Tracheal epithelial cell (primary cell): Measurements from ENCODE around the gene MPV17. TPM values are rescaled to one million over a fixed set of nuclear protein-coding genes. Genes with fewer than 3 reads are reported as not detected.

ENCODE experiments used
- total RNA-seq: library from RNA; depleted of rRNA; stranded (reverse); fragments of >200 nt; gene quantifications from 2 replicates; pipeline ENCODE4 v1.2.1, GENCODE V29; 2014

The MPV17 gene
- 33.3 and 52.4 TPM in 2 replicates for total RNA-seq

DNA sequence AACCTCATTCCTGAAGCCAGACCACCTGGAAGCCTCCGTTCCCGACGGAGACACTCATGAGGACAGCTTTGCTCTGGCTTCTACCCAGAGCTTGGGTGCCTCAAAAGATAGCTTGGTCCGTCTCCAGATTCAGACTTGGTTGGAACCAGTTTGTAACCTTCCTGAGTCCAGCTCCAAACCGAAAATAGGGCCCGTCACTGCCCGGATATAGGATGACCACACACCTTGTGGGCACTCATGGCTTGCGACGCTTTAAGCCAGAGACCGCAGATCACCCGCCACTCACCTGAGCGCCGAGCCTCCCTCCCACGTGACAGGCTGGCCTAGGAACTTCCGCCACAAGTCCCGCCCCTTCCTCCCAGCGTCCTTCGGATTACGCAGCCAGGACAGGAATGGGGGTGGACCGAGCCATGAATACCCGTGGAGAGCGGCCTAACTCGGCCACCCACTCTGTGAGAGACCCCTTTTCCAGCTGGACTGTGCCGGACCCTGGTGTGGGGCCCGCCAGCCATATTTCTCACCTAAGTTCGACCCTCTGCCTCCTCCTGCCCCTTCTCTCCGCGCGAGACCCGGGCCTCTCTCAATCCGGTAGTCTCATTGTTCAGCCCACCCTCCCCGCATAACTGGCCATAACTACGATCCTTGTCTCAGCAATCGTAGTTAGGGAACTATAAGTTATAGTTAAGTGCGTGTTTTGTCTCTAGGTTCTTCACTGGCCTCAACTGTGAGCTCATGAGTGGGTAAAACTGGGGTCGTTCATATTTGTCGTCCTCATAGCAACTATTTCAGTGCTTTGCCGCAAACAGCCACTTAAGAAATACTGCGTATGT, at the start of gene MPV17:
TSS of gene MPV17 (minus strand) at position 332 of the 830 bp plus-strand sequence. CDS start 580 bp downstream, outside the sequence.

DNA sequence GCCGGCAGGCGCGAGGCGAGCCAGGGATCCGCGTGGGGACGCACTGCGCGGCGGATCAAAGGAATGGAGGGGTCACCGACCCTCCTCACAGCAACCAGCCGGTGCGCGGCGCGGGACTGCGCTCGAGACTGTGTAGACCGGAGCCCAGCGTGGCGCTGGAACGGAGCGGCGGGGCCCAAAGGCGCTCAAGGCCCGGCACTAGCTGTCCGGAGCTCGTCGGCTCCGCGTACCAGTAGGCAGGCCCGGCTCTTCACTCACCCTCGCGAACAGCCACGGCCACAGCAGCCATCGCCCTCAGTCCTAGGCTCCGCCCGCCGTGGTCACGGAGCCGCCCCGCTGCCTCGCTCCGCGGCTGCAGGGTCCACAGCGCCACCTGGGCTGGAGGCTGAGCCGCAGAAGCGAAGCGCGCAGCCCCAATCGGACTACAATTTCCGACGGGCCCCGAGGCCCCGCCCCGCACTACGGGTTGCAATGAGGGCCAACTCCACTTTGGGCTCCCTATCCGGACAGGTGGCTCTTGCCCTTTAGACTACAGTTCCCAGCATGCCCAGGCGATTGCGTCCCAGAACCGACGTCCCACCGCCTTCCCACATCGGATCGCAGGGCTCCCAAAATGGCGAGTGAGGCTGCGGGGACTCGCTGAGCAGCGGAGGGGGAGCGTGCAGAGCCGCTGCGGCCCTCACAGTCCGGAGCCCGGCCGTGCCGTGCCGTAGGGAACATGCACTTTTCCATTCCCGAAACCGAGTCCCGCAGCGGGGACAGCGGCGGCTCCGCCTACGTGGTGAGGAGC, 47.3 kb upstream of the MPV17 start, which contains the start of the genes EIF2B4 and SNX17:
TSS of gene EIF2B4 (minus strand) at position 313 of the 790 bp plus-strand sequence. CDS start at position 289, 24 bp downstream.
TSS of gene SNX17 (plus strand) at position 591 of the 790 bp plus-strand sequence. CDS start at position 719, 128 bp downstream.

GRCh38 chr2:27356382-27357181, 33.7 kb upstream of the MPV17 start, which contains the start of gene GTF3C2:
Gene GTF3C2 (minus strand): TSS chr2:27356764. CDS start chr2:27343554, 13,210 bp downstream.

GRCh38 chr2:27308359-27308881, 14.5 kb downstream of the MPV17 start, which contains the start of gene UCN:
Gene UCN (minus strand): TSS chr2:27308445. CDS start chr2:27307895, 550 bp downstream.

DNA sequence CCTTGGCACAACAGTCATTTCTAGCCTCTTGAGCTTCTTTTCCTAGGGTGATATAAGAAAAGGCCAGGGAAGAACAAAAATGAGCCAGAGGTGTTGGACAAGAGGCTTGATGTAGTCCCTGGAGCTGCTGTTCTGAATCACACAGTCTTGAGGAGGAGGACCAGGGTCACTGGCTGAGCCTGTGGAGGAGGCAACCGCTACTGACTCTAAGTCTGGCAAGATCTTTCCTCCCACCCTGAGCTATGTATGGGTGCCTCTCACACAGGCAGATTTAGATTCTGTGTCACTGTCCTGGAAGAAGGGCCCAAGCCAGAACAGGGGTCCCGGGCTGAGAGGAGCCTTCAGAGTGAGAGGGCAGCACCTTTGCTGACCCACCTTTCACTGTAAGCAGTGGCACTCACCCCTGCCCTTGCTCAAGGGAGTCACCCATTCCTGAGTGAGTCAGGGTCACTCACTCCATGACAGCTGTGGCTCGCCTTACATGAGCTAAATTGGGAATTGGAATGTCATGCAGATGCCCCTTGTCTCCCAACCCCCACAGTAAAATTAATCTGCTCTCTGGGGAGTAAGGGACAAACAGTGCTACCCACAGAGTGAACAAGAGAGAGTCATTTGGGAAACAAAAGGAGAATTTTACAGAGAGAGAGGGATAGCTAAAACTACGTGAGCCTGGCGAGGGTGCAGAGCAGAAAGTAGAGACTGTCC, 40.9 kb downstream of the MPV17 start, which contains the start of gene TRIM54:
TSS of gene TRIM54 (plus strand) at position 575 of the 705 bp plus-strand sequence. CDS start 303 bp downstream, outside the sequence.

DNA sequence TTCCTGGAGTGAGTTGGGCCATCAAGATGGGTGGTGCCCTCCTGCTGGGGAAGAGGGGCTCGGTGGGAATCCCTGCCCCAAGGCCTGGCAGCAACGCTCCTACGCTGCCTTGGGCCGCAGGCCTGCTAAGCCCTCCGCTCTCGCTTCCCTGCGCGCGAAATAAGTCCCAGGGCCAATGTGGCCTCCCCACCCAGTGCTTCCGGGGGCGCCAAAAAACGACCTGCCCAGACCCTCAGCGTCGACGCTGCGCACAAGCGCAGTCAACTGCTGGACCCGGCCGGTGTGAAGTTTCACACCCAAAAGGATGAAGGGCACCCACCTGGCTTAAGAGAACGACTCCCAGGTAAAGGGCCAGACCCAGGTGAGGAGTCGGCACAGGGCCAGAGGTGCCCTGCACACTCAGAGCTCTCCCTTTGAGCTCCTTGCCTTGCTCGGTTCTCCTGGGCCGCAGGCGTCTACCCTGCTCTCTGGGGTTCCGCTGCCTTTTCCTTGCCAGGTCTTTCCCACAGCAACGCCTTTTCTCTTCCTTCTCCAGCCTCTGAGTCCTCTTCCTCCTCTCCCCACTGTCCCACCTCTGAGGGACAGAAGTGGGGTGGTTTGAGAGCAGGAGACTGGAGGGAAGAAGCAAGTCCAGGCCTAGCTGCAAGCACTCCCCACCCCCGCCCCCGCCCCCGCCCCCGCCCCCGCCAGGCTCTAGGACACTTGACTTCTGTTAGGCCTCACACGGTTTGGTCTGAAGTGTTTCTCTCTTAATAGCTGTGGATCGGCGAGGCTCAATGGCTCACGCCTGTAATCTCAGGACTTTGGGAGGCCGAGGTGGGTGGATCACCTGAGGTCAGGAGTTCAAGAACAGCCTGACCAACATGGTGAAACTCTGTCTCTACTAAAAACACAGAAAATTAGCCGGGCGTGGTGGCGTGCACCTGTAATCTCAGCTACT, 47.4 kb downstream of the MPV17 start, which contains the start of gene DNAJC5G:
TSS of gene DNAJC5G (plus strand) at position 223 of the 940 bp plus-strand sequence. CDS start 1,296 bp downstream, outside the sequence.

DNA sequence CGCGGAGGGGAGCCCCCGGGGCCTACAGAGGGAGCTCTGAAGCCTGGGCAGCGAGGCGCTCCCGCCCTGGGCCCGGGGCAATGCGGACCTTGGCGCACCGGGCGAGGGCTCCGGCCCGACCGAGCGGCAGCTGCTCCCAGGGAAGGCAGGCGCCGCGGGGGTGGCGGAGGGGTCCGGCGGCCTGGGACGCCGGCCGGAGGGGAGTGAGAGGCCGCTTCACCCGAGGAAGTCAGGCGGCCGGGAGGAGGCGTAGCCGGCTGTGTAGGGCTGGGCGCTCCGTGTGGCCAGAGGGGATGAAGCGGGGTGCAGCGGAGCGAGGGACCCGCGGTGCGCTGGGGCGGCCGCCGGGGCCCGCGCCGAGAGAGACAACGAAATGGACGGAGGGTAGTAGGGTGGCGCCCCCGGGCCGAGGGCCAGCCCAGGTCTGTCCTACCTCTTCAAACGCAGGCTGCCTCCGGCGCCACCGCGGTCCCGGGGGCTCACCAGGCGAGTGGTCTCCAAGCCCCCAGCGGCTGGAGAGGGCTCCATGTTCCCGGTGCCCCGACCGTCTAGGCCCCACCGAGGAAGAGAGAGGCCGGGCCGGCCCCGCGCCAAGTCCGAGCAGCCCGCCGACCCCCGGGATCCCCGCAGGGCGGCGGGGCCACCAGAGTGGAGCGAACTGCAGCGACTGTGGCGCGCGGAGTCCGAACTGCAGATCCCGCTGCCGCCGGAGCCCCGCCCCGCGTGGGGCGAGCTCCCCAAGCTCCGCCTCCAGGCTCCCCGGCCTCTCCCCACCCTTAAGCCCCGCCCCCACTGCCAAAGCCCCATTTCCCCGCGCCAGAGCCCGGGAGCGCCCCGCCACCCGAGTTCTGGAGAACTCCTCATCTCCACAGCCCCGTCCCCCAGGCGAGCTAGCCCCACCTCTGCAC, 60.3 kb downstream of the MPV17 start, which contains the start of gene SLC30A3:
TSS of gene SLC30A3 (minus strand) at position 669 of the 908 bp plus-strand sequence. CDS start at position 528, 141 bp downstream.

Other genes with a start within 250 kb of the MPV17 start
- gene EMILIN1, start 244.5 kb downstream of the MPV17 start, total RNA-seq, result 0.21 and 0.24 TPM in 2 replicates
- 0.85 and 1.7 TPM in 2 replicates for gene KHK, start 236.3 kb downstream of the MPV17 start, total RNA-seq
- 8.7 TPM in 1 of 2 replicates, not detected in the other for gene CGREF1, start 204.0 kb downstream of the MPV17 start, total RNA-seq
- not detected in 2 replicates for gene ABHD1, start 199.3 kb downstream of the MPV17 start, total RNA-seq
- gene PREB, start 188.5 kb downstream of the MPV17 start, total RNA-seq, result 35.0 and 43.6 TPM in 2 replicates
- not detected in 2 replicates for gene PRR30, start 183.7 kb downstream of the MPV17 start, total RNA-seq
- gene TCF23, start 174.1 kb downstream of the MPV17 start, total RNA-seq, result not detected in 2 replicates
- 267 and 280 TPM in 2 replicates for gene ATRAID, start 111.1 kb downstream of the MPV17 start, total RNA-seq
- 26.9 and 34.7 TPM in 2 replicates for gene SLC5A6, start 110.8 kb downstream of the MPV17 start, total RNA-seq
- 30.3 and 36.4 TPM in 2 replicates for gene CAD, start 105.7 kb downstream of the MPV17 start, total RNA-seq
- not detected in 2 replicates for gene SLC30A3, start 60.0 kb downstream of the MPV17 start, total RNA-seq
- not detected in 2 replicates for gene DNAJC5G, start 47.7 kb downstream of the MPV17 start, total RNA-seq
- gene TRIM54, start 40.7 kb downstream of the MPV17 start, total RNA-seq, result 0.24 and 0.43 TPM in 2 replicates
- gene UCN, start 14.7 kb downstream of the MPV17 start, total RNA-seq, result 0.48 and 0.85 TPM in 2 replicates
- gene GTF3C2, start 33.7 kb upstream of the MPV17 start, total RNA-seq, result 26.0 and 31.3 TPM in 2 replicates
- gene EIF2B4, start 47.2 kb upstream of the MPV17 start, total RNA-seq, result 19.0 and 22.7 TPM in 2 replicates
- 125 and 136 TPM in 2 replicates for gene SNX17, start 47.5 kb upstream of the MPV17 start, total RNA-seq
- 4.5 and 8.9 TPM in 2 replicates for gene ZNF513, start 57.6 kb upstream of the MPV17 start, total RNA-seq
- gene PPM1G, start 86.5 kb upstream of the MPV17 start, total RNA-seq, result 77.2 and 99.3 TPM in 2 replicates
- 67.1 and 95.7 TPM in 2 replicates for gene NRBP1, start 105.5 kb upstream of the MPV17 start, total RNA-seq
- gene KRTCAP3, start 119.3 kb upstream of the MPV17 start, total RNA-seq, result 28.0 and 28.6 TPM in 2 replicates
- gene IFT172, start 166.6 kb upstream of the MPV17 start, total RNA-seq, result 3.8 and 5.8 TPM in 2 replicates
- gene FNDC4, start 172.1 kb upstream of the MPV17 start, total RNA-seq, result 9.0 and 16.9 TPM in 2 replicates
- gene GCKR, start 173.7 kb upstream of the MPV17 start, total RNA-seq, result not detected in 2 replicates